HG03139 (cell line): Measurements from ENCODE around the gene SDHD.

ENCODE experiments used
- ATAC-seq: cut with Tn5 transposase; IDR thresholded peaks from one replicate; pipeline ENCODE4 v1.9.1; 2021; ENCODE audit not compliant: unreplicated experiment

The SDHD gene

GRCh38 chr11:112100462-112100861 is 13.8 kb downstream of the SDHD start:
- ATAC-seq = no peak

- no peak for ATAC-seq
Observed at GRCh38 chr11:112103446-112103845, 16.8 kb downstream of the SDHD start.

DNA sequence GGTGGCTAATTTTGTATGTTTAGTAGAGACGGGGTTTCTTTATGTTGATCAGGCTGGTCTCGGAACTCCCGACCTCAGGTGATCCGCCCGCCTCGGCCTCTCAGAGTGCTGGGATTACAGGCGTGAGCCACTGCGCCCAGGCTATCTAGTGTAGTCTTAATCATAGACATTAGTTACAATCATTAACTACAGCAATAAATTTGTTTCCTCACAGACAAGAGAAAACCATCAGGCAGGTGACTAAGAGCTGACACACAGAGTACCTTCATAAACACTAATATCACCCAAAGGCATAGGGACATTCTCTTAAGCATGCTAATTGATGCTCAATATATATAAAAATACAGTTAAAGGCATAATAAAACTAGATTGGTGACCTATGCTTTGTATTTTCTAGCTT is 19.4 kb downstream of the SDHD start:
- ATAC-seq = no peak

GRCh38 chr11:112113539-112114457 is 27.1 kb downstream of the SDHD start:
- no peak for ATAC-seq

- ATAC-seq = no peak
Observed at GRCh38 chr11:112114460-112114859, 27.8 kb downstream of the SDHD start.

- ATAC-seq = no peak
Observed at GRCh38 chr11:112115386-112115785, 28.7 kb downstream of the SDHD start.

DNA sequence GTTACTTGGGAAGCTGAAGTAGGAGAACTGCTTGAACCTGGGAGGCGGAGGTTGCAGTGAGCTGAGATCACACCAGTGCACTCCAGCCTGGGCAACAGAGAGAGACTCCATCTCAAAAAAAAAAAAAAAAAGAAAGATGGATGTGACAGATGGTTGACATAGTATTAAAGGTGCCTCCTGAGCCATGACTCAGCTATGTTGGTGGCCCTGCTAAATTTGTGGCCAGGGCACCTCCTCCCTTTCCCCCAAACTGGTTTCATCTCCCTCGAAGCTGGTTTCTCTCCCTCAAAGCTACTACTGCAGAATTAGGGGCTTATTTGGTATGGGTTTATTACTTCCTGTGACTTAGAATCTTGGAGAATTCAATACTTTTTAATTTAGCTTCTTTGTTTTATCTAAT is 31.5 kb downstream of the SDHD start:
- ATAC-seq = no peak

- ATAC-seq = no peak
Observed at GRCh38 chr11:112121981-112122615, 35.4 kb downstream of the SDHD start.

- no peak for ATAC-seq
Observed at GRCh38 chr11:112123129-112123528, 36.5 kb downstream of the SDHD start.

DNA sequence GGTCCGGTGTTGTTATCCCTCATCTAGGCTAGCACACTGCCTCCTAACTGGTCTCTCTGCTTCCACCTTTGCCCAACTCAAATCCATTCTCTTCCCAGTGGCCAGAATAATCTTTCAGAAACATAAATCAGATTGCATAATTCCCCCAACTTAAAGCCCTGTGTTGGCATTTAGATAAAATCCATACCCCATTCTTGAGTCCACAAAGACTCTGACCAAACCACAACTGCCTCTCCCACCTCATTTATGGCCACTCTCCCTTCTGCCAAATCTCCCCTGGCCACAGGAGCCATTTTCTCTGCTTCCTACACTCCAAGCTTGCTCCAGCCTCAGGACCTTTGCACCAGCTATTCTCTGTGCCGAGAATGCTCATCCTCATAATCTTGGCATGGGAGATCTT is 40.4 kb downstream of the SDHD start:
- no peak for ATAC-seq

GRCh38 chr11:112128483-112129121 is 41.9 kb downstream of the SDHD start:
- ATAC-seq = no peak

- ATAC-seq = no peak
Observed at GRCh38 chr11:112129656-112130055, 43.0 kb downstream of the SDHD start.

GRCh38 chr11:112132737-112133136 is 46.1 kb downstream of the SDHD start:
- ATAC-seq = no peak

GRCh38 chr11:112134473-112134872 is 47.8 kb downstream of the SDHD start:
- no peak for ATAC-seq

DNA sequence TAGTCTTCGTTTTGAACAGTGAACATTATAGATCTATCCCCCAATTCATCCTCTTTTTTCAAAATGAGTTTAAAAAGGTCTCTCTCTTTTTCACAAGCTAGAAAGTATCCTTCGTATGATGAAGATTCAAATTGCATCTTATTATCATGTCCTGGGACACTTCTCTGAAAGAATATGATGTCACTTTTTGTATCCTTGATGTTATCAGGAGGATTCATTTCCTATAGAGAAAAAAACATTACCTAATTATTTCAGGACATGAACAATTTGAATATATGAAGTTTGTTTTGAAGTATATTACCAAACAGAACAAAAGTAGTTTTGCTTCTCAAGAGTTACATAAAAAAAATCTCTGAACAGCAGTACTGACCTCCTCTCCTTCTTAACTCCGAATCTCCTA is 56.9 kb downstream of the SDHD start:
- ATAC-seq = no peak
